GM21529 (cell line): ENCODE data around the gene RGL4.
"Not testable (repeated sequence)": the region's sequence is repeated elsewhere in the genome, so short reads cannot be mapped to it uniquely, and the experiment has no call there.

Source experiments
- ATAC-seq: cut with Tn5 transposase; IDR thresholded peaks from one replicate; pipeline ENCODE4 v1.9.1; 2021; ENCODE audit not compliant: unreplicated experiment

Gene RGL4

GRCh38 chr22:23690713-23691112 is at the start of gene RGL4:
Gene RGL4 (plus strand): TSS chr22:23691013. CDS start chr22:23692031, 1,018 bp downstream.
- ATAC-seq, result no peak

- ATAC-seq, result not testable (repeated sequence)
These were observed 44.3 kb upstream of the RGL4 start for GRCh38 chr22:23646526-23646925.

DNA sequence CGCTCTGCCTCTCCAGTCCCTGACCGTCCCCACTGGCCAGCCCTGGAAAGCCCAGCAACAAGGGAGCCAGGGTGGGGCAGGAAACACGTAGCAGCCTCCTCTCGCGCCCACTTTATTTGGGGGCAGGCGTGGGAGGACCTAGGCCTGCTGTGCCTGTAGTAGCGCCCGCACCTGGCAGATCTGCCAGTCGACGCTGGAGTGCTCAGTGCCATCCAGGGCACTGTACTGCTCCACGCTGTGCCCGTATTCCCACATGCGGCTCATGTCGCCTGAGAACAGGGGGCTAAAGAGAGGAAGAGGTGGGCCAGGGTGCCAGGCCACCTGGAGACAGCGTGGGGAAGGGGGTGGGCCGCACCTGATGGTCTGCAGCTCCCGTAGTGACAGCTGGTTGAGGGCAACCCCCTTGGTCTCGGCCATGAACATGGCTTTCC is 41.7 kb upstream of the RGL4 start:
- no peak for ATAC-seq

DNA sequence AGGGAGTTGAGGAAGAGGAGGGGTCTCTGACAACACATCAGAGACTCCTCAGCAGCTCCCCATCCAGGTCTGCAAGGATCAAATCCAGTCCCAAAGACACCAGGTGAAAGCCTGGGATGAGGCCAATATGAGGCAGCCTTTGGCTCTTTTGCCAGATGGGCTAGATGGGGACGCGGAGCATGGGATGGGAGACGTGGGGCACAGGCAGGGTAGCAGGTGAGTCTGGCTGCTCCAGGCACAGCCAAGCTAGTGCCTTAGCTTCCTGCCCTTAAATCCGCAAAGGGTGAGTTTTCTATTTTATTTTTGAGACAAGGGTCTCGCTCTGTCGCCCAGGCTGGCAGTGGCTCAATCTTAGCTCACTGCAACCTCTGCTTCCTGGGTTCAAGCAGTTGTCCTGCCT is 39.1 kb upstream of the RGL4 start:
- no peak for ATAC-seq

DNA sequence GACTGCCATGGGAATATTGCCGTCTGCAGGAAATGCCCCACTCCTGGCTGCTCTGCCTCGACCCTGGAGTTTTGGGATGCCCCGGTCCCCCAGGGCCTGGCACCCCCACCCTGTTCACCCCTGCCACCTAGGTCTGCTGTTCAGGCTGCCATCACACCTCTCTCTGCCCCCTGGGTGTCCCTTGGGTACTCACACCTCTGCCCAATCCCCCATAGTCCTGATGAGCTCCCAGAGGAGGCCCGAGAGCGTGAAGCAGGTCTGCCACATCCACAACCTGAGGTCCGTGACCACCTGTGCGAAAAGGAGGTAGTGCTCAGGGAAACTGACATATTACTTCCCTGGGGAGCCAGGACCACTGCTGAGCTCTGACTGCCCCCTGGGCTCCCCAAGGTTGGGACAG is 38.5 kb upstream of the RGL4 start:
- ATAC-seq, result no peak

DNA sequence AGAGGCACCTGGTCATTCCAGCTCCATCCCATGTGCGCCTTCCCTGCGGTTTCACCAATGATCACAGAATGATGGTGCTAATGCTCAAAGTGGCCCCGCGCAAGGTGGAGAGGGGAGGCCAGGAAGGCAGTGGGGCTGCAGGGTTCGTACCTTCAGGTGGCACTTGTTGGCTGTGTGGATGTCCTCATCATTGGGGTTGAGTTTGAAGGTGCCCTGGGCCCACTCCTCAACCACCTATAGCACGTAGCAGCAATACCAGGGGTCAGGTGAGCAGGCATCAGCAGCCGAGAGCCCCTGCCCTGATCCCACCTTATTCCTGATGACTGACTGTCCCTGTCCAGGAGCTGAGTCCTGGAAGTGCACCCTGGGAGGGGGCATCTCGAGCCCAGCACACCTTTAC is 38.1 kb upstream of the RGL4 start:
- no peak for ATAC-seq

- no peak for ATAC-seq
These were observed 34.8 kb upstream of the RGL4 start for GRCh38 chr22:23655891-23656475.

GRCh38 chr22:23657727-23658126 is 33.1 kb upstream of the RGL4 start:
- no peak for ATAC-seq

GRCh38 chr22:23660381-23660780 is 30.4 kb upstream of the RGL4 start:
- ATAC-seq, result not testable (repeated sequence)

DNA sequence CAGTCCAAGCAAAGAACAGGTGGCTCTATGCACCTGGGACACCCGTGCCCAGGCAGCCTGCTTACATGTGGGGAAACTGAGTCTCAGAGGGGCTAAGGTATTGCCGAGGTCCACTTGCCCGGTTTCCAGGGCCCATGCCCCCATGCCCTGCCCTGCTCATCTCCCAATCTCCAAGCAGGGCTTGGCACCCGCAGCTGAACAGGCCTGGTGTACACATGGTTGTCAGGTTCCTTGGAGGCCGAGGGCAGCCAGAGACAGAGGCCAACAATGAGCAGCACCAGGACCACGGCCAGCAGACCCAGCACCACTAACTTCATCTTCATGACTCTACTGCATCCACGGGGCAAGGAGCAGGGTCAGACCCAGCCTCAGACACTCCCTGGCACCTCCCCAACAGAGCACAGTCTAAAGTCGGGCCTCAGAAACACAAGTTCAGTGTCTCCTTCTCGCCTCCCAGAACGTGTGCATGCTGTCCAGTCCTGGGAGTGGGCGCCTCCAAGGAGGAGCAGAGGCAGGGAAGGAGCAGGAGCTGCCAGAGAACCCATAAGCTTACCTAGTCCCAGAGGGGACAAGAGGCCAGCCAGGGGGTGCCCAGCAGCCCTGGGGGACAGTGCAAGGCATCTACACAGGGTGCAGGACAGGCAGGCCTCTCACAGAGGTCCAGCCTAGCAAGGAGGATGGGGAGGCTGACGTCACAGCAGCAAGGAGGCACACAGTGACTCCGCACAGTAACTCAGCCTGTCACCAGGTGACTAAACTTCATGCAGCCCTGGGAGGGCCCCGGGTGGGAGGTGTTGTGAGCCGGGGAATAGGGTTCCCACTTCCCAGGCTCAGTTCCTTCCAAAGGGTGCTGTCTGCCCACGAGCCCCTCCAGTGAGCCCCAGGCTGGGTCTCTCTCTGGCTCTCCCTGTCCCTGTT is 20.2 kb upstream of the RGL4 start:
- no peak for ATAC-seq

DNA sequence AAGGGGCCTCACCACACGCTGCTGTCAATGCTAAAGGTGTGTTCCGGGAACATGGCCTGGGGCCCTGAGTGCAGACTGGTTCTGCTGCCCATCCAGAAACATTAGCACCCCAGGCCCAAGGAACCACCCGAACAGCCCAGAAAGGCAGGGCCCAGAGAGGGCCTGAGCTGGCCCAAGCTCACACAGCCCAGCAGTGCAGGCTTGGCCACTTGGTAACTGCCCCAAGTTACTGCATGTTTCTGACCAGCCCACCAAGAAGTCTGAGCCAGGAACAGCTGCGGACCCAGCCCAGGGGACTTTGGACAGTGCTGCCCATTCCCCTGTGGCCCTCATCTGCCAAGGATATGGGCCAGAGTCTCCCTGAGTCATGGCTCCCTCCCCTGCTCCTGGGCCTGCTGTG is 19.4 kb upstream of the RGL4 start:
- ATAC-seq, result not testable (repeated sequence)

DNA sequence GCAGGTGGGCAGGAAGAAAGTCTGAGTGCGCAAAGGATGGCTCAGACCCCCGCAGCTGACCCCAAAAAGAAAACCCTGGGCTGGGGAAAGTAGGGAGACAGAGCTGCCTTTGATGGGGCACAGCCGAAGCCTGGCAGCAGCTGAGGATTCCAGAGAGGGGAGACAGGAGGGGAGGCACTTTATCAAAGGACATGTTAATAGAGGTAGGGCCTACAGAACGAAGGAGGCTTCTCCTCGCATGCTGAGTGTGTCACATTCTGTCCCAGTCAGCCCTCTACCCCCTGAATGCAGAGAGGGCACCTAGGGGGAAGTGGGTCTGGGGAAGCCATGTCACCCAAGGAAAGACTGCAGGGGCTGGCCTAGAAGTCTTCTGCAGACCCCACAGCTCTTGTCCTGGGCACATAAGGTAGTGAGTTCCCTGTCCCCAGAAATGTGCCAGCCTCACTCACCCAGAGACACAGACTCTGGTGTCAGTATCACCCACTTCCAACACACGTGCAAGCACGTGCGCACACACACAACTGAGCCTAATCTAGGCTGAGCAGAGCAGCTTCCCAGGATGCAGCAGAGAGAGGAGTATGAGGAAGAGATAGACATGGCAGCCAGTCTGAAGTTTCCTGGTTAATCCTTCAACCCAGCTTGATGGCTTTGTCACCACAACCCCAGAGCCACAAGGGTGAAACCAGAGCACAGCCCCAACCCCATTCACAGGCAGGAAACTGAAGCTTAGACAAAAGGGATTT is 18.3 kb upstream of the RGL4 start:
- not testable (repeated sequence) for ATAC-seq

DNA sequence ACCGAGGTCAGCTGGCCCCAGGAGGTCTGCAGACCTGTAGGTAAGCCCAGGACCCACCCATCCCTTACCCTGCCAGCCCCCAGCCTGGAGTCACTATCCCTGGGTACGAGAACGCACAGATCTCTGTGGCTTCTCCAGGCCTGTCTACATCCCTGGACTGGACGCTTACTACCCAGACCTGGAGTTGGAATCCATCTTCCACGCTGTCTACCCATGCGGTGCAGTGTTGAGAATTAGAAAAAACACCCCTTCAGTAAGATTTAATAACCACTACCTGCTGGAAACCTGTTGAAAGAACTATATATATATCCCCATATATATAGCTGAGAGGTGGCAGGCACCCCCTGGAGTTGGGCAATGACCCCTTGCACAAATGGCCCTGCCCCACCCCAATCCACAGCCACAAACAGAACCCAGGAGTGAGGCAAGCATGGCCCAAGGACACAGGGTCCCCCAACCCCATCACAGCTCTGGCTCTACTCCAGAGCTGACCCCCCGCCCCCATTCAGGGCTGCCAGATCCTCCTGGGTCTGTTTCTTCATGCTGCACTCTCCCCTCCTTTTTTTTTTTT is 17.7 kb upstream of the RGL4 start:
- no peak for ATAC-seq

DNA sequence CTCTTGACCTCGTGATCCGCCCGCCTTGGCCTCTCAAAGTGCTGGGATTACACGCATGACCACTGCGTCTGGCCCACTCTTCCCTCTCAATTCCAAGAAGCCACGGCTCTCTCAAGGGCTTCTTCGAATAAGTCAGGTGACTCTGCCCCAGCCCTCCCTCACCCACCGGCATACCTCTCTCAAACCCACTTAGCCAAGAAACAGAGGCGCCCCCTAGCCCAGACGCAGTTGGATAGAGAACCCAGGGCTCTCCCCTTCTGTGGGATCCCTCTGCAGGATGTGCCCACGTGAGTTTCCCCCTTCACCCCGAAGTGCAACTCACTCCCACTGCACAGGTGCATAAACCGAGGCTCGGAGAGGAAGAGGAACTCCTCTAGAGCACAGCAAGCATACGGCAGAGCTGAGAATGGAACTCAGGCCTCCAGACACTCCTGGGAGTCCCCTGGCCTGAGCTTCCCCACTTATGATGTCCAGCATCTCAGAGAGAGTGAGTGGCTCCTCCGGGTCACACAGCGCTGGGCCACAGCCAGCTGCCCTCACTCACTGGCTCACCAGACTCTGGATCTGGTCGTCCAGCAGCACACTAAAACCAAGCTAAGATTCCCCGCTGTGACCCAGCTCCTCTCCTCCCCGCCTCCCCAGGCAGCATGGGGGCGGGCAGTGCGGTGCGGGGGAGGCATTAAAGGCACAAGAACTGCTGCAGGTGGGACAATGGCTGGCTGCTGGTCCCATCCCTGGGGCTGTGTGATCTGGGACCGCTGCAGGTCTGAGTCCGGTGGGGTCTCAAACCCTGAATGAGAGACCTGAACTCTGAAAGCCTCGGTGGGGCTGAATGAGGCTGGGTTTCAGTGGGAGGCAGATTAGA is 16.8 kb upstream of the RGL4 start:
- no peak for ATAC-seq

- not testable (repeated sequence) for ATAC-seq
These were observed 15.8 kb upstream of the RGL4 start for GRCh38 chr22:23674886-23675501.

GRCh38 chr22:23675502-23676415 is 15.1 kb upstream of the RGL4 start:
- no peak for ATAC-seq

DNA sequence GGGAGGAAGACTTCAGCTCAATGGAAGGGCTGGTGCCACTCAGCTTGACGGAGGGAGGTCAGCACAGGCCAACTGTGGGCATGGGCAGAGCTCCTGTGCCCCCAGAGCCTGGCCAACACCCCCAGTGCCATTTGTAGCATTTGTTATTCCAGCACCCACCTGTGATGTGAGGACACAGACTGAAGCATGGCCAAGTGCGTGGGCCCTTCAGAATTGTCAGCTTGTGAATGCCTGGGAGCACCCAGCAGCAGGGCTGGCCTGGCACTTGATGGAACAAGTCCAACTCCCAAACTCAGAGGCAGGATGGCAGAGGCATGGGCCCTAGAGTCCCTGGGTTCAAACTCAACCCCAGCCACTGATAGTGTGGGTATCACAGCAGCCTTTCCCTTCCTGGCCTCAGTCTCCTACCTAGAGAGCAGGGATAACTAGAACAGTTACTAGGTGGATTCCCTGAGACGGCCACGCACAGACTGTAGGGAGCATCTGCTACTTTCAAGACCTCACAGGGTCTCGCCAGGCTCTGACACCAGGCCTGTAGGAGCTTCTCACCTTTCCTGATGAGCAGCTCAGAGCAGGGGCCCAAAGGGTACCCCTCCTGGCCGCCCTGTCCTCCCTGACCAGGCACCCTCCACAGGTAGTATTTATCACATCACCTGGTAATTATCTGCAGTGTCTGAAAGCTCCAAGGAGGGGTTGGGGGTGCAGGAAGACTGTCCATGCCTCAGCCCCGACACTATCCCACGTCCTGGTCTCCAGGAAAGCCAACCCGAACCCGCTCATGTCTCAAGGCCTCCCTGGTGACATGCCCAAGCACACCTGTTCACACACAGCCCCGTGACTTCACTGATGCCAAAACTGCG is 13.7 kb upstream of the RGL4 start:
- not testable (repeated sequence) for ATAC-seq

GRCh38 chr22:23677701-23677995 is 13.2 kb upstream of the RGL4 start:
- ATAC-seq, result no peak
